Measurements from ENCODE around the gene FAM124B.
"Not testable (repeated sequence)": the region's sequence is repeated elsewhere in the genome, so short reads cannot be mapped to it uniquely, and the experiment has no call there.

The FAM124B gene

DNA sequence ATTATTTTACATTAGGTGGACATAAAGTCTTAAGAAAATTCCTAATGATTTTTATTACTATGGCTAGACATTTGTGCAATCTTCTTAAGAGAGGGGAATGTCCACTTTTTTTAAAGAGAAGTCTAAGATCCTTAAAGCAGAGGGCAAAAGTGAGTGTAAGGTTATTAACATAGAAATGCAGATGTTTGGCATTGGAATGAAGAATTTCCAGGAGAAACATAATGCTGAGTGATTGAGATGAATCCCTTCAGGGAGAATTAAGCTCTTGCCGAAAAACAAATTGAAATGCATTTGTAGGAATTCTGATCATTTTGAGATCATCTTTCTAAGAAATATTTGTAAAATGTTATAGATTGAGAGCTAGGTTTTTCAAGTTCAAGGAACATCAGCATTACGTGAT, 15.0 kb downstream of the FAM124B start:
- FAIRE-seq (no peak), DNase-seq (ENCODE audit: insufficient read length, low spot score) (no peak)
- TF ChIP-seq TAF1 (IDR thresholded peaks at IDR 0.05; ENCODE audit: low read depth, low read length) (no peak), POLR2A (IDR thresholded peaks at IDR 0.05; ENCODE audit: low read depth, low read length) (no peak), SPI1 (IDR thresholded peaks at IDR 0.05; ENCODE audit: low read depth, low read length) (no peak), PAX5 (IDR thresholded peaks at IDR 0.05; ENCODE audit: insufficient read depth, low read length, severe bottlenecking) (no peak)

DNA sequence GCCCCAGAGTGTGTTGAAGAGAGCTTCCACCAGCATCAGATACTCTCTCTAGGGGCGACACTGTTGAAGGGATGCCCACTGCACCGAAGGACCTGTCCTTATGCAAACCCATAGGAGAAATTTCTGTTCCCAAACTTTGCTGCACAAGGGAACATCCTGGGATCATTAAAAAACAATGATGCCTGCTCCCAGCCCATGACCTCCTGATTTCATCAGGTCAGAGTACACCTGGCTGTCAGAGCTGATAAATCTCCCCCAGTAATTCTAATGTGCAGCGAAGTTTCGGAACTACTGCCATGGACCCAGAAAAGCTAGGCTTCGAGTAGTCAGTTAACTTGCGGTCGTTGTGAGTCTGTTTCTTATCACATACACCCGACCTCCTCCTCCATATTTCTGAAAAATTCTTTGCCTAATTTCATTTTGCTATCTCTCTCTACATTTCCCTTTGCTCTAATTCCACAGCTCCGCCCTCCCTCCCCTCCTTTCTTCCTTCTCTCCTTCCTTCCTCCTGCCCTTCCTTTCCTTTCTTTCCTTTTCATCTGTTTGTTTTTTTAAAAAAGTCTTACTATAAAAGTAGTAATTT, 18.8 kb downstream of the FAM124B start:
- DNase-seq (ENCODE audit: insufficient read length, low spot score) (no peak), FAIRE-seq (no peak)
- TF ChIP-seq POLR2A (IDR thresholded peaks at IDR 0.05; ENCODE audit: low read depth, low read length), result no peak
- TF ChIP-seq POLR2AphosphoS5 (IDR thresholded peaks at IDR 0.05; ENCODE audit: low read depth, low read length), result no peak
- no peak for TF ChIP-seq SPI1 (IDR thresholded peaks at IDR 0.05; ENCODE audit: low read depth, low read length)
- TF ChIP-seq PAX5 (IDR thresholded peaks at IDR 0.05; ENCODE audit: insufficient read depth, low read length, severe bottlenecking), result no peak
- TF ChIP-seq TAF1 (IDR thresholded peaks at IDR 0.05; ENCODE audit: low read depth, low read length), result no peak
- TF ChIP-seq POU2F2 (IDR thresholded peaks at IDR 0.05; ENCODE audit: low read depth, low read length), result no peak

DNA sequence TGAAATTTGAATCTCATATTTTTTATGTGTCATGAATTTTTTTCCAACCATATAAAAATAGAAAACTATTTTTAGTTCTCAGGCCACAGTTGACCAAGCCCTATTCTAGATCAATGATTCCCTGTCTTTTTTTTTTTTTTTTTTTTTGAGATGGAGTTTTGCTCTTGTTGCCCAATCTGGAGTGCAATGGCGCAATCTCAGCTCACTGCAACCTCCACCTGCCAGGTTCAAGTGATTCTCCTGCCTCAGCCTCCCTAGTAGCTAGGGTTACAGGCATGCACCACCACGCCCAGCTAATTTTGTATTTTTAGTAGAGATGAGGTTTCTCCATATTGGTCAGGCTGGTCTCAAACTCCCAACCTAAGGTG, 19.6 kb downstream of the FAM124B start:
- not testable (repeated sequence) for FAIRE-seq; DNase-seq (ENCODE audit: insufficient read length, low spot score)

DNA sequence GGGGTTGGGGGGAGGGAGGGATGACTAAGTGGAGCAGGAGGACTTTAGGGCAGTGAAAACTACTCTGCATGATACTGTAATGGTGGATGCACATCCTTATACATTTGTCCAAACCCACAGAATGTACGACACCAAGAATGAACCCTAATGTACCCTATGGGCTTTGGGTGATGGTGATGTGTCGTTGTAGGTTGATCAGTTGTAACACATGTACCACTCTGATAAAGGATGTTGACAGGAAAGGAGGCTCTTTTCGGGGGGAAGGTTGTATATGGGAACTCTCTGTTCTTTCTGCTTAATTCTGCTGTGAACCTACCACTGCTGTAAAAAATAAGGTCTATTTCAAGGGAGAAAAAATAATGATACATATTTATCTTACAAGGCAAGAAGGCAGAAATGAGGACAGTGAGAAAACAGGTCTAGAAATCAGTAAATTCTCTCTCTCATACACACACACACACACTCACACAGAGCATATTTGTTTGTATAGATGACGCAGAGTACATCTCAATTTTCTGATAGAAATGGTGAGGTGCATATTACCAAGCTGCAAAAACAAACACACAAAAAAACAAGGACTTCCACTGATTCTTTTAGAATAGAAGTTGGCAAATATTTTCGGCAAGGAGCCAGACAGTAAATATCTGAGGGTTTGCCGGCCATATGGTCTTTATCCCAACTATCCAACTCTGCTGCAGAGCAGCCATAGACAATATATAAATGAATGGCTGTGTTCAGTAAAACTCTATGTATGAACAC, 20.2 kb downstream of the FAM124B start:
- DNase-seq (ENCODE audit: insufficient read length, low spot score), result no peak
- TF ChIP-seq POU2F2 (IDR thresholded peaks at IDR 0.05; ENCODE audit: low read depth, low read length), result no peak
- TF ChIP-seq SPI1 (IDR thresholded peaks at IDR 0.05; ENCODE audit: low read depth, low read length), result no peak
- TF ChIP-seq TAF1 (IDR thresholded peaks at IDR 0.05; ENCODE audit: low read depth, low read length), result no peak
- TF ChIP-seq POLR2A (IDR thresholded peaks at IDR 0.05; ENCODE audit: low read depth, low read length), result no peak
- TF ChIP-seq PAX5 (IDR thresholded peaks at IDR 0.05; ENCODE audit: insufficient read depth, low read length, severe bottlenecking), result no peak
- TF ChIP-seq POLR2AphosphoS5 (IDR thresholded peaks at IDR 0.05; ENCODE audit: low read depth, low read length), result no peak
- FAIRE-seq, result no peak

DNA sequence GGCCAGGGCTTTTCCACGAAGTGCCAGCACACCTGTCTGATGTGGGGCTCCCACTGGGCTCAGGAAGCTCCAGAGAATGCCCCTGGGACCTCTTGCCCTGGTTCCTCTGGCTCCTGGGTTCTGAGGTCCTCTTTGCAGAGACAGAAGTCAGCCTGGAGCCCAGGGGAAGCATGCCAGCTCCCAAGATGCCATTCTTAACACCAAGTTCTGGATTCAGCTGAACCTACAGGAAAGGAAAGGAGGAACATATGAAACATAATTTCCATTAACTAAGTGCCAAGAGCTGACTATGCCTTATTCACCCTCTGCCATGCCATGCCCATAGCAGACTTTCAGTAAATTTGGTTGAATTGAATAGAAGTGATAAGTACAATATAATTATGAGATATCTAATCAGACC, 21.9 kb downstream of the FAM124B start:
- no peak for FAIRE-seq
- no peak for TF ChIP-seq PAX5 (IDR thresholded peaks at IDR 0.05; ENCODE audit: insufficient read depth, low read length, severe bottlenecking)
- DNase-seq (ENCODE audit: insufficient read length, low spot score), result no peak

DNA sequence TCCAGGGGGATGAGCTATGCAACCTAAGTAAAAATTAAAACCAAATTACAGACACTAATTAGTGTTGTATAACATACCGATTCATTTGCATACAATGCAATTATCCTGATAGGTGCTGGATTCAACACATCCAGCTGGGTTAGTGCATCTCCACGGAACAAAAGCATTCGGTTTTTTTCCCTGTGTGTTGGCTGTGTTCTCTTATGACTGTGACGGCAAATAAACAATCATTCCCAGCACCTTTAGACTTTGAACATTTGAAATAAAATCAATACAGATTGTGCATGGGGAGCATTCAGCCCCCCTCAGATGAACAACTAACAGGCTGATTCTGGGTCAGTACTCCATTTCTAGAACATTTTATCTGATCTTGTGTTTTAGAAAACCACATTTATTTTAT, 22.7 kb downstream of the FAM124B start:
- no peak for FAIRE-seq
- TF ChIP-seq TAF1 (IDR thresholded peaks at IDR 0.05; ENCODE audit: low read depth, low read length) (no peak), PAX5 (IDR thresholded peaks at IDR 0.05; ENCODE audit: insufficient read depth, low read length, severe bottlenecking) (no peak), POLR2A (IDR thresholded peaks at IDR 0.05; ENCODE audit: low read depth, low read length) (no peak), SPI1 (IDR thresholded peaks at IDR 0.05; ENCODE audit: low read depth, low read length) (no peak), POU2F2 (IDR thresholded peaks at IDR 0.05; ENCODE audit: low read depth, low read length) (no peak), POLR2AphosphoS5 (IDR thresholded peaks at IDR 0.05; ENCODE audit: low read depth, low read length) (no peak)
- no peak for DNase-seq (ENCODE audit: insufficient read length, low spot score)

DNA sequence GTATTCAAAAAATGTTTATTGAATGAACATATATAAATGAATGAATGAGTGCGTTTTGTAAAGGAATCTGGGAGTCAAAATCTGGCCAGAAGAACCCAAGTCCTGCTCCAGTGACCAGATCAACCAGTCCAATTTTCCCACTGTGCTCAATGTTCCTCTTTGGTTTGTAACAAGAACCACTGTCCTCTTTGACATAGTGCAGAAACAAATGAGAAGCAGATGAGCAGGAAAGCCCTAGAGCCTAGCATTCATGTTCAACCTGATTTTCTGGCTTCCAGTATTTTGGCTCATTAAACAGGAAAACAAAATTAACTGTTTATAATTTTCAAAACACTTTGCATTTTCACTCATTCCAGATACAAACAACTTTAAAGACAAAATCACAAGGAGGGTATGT, 23.2 kb downstream of the FAM124B start:
- no peak for FAIRE-seq
- TF ChIP-seq PAX5 (IDR thresholded peaks at IDR 0.05; ENCODE audit: insufficient read depth, low read length, severe bottlenecking) (no peak), TAF1 (IDR thresholded peaks at IDR 0.05; ENCODE audit: low read depth, low read length) (no peak), POLR2AphosphoS5 (IDR thresholded peaks at IDR 0.05; ENCODE audit: low read depth, low read length) (no peak), SPI1 (IDR thresholded peaks at IDR 0.05; ENCODE audit: low read depth, low read length) (no peak), POU2F2 (IDR thresholded peaks at IDR 0.05; ENCODE audit: low read depth, low read length) (no peak), POLR2A (IDR thresholded peaks at IDR 0.05; ENCODE audit: low read depth, low read length) (no peak)
- DNase-seq (ENCODE audit: insufficient read length, low spot score), result no peak

DNA sequence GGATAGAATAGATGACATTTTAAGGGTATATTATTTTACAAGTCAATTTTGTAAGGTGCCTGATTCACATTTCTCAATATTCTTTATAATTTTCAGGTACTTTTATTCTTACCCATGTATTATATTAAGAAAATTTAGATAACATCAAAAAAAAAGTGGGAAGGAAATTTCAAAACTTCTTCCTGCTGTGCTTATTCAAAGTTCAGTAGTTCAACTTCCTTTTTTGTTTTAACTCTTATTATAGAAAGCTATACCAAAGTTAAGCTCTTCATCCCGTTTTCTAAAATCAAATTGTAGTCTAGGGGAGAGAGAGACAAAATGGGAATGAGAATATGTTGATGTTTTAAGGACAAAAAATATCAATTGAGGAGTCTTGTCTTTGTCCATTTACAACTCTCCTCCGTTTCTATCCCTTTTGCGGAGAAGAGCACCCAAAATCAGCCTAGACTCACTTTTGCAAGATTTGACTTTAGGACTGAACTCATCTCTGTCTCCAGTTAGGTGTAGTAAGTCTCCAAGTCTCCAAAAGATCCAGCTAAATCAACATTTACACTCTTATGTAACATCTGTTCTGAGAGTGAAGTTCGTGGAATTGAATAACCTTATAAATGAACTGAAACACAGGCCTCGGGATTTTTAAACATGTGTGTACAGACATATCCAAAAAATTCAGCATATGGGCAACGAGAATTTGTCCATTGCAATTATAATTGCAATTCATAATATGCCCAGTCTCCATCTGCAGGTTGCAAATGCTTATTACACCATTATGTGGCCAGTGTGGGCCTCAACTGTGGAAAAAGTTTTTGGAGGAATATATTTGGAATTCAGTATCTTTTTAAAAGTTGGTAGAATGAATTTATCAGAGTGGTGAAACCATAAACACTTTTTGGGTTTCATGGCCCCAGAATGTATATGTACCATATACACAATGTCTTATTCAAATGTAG, 23.9 kb downstream of the FAM124B start:
- no peak for FAIRE-seq
- TF ChIP-seq SPI1 (IDR thresholded peaks at IDR 0.05; ENCODE audit: low read depth, low read length), result no peak
- no peak for TF ChIP-seq PAX5 (IDR thresholded peaks at IDR 0.05; ENCODE audit: insufficient read depth, low read length, severe bottlenecking)
- TF ChIP-seq POLR2AphosphoS5 (IDR thresholded peaks at IDR 0.05; ENCODE audit: low read depth, low read length), result no peak
- no peak for TF ChIP-seq TAF1 (IDR thresholded peaks at IDR 0.05; ENCODE audit: low read depth, low read length)
- TF ChIP-seq POLR2A (IDR thresholded peaks at IDR 0.05; ENCODE audit: low read depth, low read length), result no peak
- TF ChIP-seq POU2F2 (IDR thresholded peaks at IDR 0.05; ENCODE audit: low read depth, low read length), result no peak
- DNase-seq (ENCODE audit: insufficient read length, low spot score), result no peak

DNA sequence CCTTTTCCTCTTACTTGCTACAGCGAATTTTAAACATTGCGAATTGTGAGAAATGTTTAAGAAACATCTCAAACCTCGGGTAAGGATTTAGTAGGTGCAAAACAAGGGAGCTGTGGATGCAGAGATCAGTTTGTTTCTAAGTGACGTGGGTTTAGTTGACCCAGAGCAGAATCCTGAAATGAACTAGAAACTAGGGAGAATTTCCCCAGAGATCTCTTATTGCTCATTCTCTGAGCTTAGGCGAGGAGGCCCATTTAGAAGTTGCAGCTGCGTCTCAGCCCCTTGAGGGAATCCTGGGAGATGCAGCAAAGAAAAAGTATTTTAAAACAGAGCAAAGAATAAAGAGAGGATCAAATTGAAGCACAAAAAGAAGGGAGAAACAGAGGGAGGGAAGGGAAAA, 29.3 kb downstream of the FAM124B start:
- FAIRE-seq, result no peak
- DNase-seq (ENCODE audit: insufficient read length, low spot score), result no peak
- TF ChIP-seq POU2F2 (IDR thresholded peaks at IDR 0.05; ENCODE audit: low read depth, low read length), result no peak
- no peak for TF ChIP-seq TAF1 (IDR thresholded peaks at IDR 0.05; ENCODE audit: low read depth, low read length)
- no peak for TF ChIP-seq PAX5 (IDR thresholded peaks at IDR 0.05; ENCODE audit: insufficient read depth, low read length, severe bottlenecking)
- no peak for TF ChIP-seq SPI1 (IDR thresholded peaks at IDR 0.05; ENCODE audit: low read depth, low read length)
- no peak for TF ChIP-seq POLR2A (IDR thresholded peaks at IDR 0.05; ENCODE audit: low read depth, low read length)
- TF ChIP-seq POLR2AphosphoS5 (IDR thresholded peaks at IDR 0.05; ENCODE audit: low read depth, low read length), result no peak

Data from GM12891 (cell line).